AG08395 (cell line): ENCODE data around the gene PLAC9.

Experiments used
- DNase-seq: peaks from one replicate; pipeline ENCODE4 v3.0.0; 2012; ENCODE audit warnings: mixed read lengths, low spot score

PLAC9 gene

DNA sequence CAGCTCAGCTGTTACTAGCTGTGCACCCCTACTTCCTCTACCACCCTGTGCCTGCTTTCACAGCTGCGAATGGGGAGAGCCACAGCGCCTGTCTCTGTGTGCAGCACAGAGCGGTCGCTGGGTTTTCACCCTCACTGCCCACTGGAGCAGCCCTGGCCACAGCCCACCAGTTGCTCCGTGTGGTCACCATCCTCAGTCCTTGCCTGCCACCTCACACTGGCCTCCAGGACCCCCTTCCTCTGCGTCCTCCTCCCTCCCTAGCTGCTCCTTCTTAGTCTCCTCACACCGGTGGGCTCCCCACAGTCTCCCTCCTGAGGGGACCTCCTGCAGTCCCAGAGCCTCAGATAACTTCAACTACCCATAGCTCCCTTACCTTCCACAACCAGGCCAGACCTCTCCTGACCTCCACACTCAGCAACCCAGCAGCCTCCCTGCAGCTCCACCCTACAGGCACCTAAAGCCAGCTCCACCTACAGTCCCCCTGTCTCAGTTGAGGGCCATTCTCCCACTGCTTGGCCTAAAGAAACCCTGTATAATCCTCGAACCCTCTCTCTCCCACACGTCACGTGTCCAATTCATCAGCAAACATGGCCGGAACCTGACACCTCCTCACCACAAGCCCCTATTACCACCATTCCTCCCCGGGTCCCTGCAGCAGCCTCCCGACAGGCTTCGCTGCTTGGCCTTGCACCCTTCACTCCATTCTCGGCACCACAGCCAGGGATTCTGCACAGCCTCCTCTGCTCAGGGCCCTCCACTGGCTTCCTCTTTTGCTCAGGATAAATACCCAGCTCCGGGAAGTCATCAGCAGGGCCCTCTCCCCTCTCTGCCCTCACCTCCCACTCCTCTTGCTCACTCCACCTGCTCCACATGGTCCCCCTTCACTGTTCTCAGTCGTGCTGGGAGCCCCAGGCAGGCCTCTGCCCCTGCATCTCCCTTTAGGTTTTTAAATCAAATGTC lies 28.1 kb downstream of the PLAC9 start:
- DNase-seq, result no peak

DNA sequence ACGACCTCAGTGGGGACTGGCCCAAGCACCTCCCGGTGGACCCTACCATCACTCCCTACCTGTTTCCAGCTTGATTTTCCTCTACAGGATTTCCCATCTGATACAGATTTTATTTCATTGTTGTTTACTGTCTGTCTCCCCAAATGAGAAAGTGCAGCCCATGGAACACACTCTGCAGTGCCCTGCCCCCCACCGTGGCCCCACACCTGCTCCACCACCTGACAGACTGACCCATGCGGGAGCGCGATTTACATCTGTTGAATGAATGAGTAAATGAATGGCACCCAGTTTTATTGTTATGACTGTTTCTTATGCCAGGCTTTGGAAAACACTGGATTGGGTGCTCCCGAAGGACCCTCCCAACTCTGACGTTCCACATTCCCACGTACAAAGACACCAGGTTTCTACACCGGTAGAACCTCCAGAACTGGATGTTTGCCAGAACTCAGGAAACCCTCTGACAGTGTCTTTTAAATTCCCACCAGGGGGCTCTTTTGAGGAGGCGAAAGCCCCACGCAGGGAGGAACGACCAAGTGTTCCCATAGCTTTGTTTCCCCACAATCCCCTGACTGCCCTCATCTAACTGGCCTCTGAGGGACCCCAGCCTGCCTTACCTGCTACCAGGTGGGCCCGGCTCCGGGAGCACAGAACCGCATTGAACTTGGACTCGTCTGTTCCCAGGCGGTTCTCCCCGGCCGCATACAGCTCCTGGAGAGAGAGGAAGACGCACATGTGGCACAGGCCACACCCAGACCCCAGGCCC lies 29.0 kb downstream of the PLAC9 start:
- DNase-seq, result no peak

DNA sequence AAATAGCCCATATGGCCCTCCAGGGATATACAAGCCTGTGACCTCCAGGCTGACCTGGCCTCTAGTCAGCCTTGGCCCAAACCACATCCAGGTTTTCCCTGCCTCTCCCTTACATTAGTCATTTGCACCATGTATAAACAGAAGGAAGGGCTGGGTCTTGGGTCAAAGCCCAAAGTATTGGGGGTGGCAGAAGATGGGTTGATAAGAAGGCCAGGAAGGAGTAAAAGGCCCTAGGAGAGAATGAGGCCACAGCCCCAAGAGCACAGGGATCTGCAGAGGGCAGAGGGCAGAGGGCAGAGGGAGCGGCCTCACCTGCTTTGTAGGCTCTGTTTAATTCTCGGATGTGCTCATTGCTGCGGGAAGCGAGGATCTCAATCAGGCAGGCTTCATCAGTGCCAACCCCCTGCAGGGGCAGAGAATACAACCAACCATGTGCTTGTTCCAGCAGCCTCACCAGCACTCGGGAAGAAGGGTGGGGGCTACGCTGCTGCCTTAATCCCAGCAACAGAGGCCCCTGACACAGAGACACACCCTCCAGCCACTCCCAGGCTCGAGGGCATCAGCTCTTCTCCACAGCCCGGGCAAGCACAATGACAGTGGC lies 31.3 kb downstream of the PLAC9 start:
- DNase-seq, result peak; percentile 62

DNA sequence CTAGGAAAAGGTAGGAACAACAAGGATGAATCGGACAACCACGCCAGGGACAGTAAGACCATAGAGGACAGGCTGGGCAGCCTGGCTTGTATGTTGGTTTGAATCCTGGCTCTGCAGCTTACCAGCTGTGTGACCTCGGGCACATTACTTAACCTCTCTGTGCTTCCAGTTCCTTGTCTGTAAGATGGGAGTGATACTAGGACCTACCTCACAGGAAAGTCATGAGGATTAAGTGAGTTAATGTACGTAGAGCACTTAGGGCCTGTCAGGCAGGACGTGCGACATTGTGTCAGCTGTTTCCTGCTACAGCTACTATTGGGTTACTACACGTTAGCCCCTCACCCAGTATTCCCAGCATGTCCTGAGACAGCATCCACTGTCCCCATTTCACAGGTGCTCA lies 32.1 kb downstream of the PLAC9 start:
- DNase-seq, result no peak

DNA sequence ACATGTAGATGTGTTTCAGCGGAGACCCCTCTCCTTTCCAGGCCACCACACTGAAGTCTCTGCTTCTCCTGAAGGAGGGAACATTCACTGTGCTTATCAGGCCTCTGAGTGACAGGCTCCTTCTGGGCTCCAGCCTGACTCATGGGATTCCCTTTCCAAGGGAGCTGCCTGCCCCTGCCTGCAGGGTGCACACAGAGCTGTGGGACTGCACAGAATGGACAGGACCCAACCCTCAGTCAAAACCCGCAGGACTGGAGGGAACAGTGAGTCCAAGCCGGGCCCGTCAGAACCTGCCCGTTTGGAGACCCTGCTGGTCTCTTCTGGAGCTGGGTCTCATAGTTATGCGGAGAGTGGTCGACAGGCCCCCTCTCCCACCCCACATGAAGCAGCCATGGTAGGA lies 32.6 kb downstream of the PLAC9 start:
- DNase-seq, result peak; percentile 42

DNA sequence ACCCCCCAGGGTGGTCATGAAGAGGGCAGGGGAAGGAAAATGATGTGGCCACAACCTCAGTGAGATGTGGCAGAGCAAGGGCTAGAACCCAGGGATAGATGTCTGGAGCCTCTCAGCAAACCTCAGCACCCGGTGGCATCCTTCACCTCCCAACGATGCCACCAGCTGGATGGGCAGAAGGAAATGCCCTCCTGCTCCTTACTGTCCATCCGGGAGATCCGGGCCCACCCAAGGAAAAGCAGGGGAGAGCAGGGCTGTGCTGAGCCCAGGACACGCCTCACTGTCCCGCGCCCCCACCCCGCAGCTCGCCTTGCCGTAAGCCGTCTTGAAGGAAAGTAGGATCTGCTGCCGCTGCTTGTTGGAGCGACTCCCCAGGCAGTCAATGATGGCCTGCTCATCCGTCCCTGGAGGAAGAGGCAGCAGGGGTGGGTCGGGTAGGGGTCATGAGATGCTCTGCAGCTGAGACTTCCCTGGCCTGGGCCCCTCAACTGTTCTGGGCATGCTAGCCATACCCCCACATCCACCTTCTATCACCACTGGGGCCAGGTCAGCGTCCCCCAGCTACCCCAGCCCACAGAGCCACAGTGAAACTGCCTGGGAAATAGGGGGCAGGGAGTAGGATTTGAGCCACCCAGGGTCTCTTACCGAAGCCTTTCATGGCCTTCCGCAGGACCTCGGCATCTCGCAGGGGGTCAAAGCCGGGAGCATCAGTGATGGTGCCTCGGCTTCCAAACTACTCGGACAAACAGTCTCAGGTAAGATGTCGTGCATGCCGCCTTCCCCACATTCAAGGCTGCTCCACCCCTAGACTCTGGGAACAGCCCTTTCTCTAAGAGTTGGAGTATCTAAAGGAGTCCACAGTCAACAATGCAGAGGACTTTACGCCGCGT lies 34.3 kb downstream of the PLAC9 start:
- DNase-seq, result no peak

DNA sequence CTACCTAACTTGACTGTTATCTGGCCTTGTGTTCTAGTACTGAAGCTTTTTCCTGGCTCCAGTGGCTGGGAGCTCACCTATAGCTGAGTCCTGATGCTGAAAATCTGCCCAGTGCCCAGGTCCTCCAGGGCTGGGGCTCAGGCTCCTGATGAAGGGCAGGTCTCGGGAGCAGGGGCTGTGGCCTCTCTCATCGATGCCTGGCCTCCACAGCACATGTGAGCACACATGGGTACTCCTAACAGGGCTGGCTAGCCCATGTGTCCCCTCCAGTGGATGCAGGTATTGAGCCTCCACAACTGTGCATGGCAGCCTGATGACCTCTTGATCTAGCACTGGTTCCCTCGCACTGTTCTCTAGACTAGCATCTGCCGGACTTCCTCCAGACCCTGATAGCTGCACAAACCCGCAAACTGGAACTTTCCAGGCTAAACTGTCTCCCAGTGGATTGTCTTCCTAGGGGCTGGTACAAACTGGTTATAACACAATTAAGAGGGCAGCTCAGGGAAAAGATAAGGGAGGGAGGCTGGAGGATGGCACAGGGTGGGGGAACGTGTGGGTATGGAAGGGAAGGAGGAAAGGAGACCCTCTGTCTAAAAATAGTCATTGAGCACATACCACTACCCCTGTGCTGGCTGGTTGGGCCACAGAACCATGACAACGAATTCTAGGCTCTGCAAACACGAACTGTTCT lies 35.1 kb downstream of the PLAC9 start:
- DNase-seq, result no peak

DNA sequence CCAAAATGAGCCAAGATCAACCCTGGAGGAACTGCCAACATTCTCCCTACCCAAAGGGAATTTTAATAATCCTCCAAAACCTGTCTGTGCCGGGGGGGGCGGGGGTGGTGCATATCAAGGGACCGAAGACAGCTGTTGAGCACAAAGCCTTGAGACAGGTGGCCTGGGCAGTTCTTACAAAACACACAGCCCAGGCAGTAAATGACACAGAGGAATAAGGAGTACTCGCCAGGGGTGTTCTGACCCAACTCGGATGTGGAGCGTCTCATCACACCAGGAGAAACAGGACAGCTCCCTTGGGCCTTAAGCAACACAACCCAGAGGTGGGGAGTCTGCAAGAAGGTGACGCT lies 35.6 kb downstream of the PLAC9 start:
- DNase-seq, result no peak

DNA sequence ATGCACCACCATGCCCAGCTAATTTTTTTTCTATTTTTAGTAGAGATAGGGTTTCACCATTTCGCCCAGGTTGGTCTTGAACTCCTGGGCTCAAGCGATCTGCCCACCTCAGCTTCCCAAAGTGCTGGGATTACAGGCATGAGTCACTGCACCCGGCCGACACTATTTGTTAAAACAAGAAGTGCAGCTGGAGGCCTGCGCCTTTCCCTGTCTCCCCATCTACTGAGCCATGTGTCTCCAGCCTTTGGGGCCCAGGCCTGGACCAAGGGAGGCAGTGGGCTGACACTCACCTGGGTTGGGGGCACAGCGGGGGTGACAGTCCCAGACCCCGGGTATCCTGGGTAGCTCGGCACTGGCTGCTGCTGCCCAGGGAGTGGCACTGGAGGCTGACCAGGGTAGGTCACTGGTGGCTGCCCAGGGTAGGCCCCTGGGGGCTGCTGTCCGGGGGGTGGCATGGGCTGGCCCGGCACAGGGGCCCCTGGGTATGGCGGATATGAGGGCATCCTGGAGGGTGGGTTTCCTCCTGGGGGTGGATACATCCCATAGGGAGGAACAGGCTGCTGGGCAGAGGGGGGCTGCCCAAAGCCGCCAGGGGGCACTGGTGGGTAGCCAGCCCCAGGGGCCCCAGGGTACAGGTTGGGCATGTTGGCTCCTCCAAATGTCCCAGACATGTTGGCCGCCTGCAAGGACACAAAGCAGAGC lies 36.3 kb downstream of the PLAC9 start:
- DNase-seq, result no peak

DNA sequence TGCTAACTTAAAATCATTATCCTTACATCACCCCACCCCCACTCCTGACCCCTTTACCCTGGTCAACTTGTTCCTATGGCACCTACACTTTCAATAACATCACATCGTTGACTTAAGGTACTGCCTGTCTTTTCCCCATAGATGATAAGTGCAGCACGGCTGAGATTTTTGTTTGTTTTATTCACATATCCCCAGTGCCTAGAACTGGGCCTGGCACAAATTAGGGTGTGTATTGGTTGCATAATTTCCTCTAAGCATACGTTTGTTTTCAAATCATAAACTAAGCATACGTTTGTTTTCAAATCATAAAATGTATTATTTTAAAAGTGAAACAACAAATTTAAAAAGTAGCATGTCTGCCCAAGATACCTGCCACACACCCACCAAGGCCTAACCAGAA lies 37.5 kb downstream of the PLAC9 start:
- DNase-seq, result no peak

DNA sequence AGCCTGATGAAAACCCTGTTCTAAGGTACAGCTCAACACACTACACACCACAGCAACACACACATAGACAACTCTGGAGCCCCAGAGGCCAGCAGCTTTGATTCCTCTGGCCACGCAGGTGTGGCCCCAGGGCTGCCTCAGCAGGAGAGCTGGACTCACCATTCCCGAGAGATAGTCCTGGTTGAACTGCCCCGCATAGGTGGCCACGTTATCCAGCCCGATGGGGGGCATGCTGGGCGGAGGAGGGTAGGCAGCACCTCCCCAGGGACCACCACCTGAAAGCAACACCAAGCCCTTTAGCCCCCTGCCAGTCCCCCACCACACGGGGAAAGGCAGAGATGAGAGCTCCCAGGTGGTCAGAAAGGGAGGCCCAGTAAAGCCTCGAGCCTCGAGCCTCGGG lies 38.1 kb downstream of the PLAC9 start:
- no peak for DNase-seq

DNA sequence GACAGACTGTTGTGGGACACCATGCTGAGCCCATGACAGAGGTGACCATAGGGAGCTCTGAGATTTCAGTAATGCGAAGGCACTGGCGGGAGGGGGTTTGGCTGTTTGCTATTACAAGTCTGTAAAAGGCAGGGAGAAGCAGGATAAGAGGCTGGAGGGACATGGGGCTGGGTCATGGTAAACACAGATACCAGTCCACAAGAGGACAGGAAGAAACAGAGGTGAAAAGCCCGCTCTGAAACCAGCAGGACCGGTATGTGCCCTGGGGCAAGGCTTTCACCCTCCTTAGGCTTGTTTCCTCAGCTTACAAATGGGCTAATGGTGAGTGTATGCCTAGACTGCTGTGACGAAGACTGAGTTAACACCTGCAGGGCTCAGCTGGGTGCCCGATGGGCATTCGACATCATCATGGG lies 38.7 kb downstream of the PLAC9 start:
- no peak for DNase-seq

DNA sequence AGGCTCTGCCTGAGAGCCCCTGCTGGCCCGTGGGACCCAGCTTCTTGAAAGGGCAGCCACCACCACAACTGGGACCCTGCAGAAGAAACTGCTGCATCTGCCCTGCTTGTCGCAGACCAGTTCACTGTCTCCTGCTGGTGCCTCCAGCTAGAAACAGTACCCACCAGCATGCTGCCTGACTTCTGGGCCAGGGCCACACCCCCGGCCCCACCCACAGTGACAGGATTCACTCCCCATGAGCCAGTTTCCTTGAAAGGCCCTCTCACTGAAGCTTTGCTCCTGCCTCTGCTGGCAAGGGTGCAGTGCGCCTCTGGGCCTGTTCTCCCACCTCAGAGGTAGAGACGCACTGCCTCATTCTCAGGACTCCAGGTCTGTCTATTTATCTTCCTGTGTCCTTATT lies 40.4 kb downstream of the PLAC9 start:
- DNase-seq, result no peak

DNA sequence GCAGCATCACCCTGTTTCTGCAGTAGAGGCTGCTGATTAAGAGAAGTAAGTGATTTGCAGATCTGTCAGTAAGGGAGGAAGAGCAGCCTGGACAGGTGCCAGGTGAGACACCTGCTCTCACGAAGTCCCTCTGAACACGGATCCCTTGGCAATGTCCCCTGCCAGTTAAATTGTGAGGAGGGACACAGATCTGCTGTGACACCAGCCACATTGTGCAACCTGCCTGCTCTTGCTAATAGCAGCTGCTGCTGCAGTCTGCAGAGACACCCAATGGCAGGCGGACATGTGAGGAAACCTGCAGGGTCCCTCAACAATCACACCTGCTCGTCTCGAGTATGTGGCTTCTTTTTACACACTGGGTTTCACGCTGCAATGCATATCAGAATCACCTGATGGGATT lies 40.9 kb downstream of the PLAC9 start:
- DNase-seq, result no peak

DNA sequence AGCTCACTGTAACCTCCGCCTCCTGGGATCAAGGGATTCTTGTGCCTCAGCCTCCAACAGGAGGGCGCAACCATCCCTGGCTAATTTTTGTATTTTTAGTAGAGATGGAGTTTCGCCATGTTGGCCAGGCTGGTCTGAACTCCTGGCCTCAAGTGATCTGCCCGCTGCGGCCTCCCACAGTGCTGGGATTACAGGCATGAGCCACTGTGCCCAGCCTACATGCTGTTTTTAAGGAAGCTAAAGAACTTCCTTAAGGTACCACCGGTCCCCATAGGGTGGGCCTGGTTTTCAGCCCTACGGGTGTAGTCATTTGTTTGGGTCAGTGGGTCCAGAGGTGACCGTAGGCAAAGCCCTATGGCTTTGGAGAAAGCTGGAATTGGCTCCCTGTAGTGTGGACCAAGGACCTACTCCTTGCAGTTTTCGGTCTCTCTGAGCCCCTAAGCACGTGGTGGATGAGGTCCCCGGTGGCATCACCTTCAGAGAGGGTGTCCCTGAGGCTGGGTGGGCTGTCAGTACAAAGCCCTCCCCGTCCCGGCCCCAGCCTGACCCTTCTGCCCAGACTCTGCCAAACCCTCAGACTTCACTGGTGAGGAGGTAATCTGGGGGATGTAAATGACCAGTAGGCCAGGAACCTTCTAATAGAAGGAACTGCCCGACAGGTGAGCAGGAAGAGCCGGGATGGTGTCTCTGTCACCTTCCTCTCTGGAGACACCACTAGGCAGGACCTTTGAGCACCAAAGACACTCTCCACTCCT lies 42.3 kb downstream of the PLAC9 start:
- DNase-seq, result no peak

DNA sequence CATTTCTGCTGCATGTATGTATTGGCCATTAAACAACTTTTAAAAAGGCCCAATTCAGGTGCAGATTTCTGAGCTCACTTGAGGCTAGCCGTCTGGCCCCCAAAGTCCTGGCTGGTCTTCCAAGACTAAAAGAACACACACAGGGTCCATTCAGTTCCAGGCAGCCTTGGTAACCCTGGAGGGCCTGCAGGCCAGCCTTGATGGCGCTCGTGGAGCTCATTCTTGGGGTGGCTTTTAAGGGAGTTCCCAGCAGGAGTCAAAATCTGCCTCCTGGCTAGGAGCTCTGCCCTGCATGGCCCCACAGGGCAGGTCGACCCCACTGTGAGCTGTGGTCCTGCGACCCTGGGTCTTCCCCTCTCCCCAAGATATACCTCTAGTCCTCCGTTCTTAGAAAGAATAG lies 44.0 kb downstream of the PLAC9 start:
- DNase-seq, result no peak

DNA sequence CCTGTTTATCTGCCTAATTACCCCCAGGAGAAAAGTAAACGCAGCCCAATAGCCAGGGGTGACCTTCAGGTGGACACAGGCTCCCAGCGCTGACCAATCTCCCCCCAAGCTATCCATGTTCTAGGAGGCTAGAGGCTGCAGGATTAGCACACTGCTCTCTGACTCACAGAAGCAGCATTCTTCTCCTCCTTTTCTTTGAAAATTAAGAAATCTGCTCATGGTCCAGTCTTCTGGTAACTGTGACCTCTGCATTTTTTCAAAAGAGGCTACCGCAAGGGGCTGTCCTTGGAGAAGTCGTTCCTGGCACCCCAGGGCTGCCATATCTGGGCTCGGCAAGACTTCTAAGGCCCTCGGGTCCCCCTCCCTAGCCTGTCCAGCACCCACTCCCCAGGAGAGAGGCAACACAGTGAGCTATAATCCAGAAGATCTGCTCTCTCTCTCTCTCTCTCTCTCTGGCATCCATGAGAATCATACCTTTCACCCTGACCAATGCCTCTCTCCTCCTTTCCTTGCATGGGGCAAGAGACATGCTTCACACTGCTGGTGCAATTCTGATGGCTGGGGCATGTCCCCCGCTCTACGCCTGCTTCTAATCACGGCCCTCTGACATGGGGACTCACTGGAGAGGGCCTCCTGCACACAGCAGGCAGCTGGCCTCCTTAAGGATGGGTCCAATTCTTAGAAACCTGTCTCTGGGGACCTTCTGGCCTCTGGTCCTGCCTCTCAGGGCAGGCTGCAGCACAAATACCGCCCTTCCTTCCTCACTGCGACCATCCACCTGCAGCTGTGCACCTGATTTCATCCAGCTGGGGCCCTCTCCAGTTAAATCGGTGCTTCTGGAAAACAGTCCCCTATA lies 45.5 kb downstream of the PLAC9 start:
- DNase-seq, result peak; percentile 48

DNA sequence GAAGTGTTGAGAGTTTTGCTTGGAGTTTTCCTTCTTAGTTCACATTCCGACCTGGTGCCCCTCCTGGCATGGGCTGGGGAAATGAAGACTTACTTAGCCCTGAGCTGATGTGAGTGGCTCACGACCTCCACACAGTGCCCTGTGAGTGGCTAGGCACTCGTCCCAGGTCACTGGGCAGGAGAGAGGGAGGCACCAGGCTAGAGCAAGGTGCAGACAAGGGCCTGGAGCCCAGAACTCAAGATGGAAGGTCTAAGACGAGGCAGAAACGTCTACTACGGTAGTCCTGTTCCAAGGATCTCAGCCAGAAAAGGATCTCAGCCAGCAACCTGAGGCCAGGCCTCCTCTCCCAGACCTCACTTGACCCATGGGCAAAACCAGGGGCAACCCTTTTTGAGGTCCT lies 50.5 kb downstream of the PLAC9 start:
- no peak for DNase-seq

DNA sequence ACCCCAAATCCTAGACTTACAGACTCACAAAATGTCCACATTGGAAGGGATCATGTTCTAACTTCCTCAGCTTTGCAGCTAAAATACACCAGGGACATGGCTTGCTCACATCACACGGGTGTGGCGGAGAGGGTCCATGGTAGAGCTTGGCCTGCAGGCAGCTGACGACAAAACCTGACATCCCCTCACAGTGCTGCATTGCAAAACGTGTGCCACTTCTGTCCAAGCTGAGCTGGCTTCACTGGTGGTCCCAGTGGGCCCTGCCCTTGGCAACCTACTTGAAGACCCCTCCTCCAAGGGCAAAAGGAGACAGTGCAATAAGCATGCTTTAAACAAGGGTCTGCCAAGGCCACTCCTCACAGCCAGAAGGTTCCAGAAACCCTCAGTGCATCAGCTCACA lies 50.9 kb downstream of the PLAC9 start:
- no peak for DNase-seq
